B cell (primary cell): Measurements from ENCODE around the gene AZU1. TPM values are rescaled to one million over a fixed set of nuclear protein-coding genes. Genes with fewer than 3 reads are reported as not detected.

Source experiments
- ATAC-seq: fragments of 200-7000 bp; cut with Tn5 transposase; one replicate; pipeline ENCODE4 v1.10.0; 2021; ENCODE audit warnings: low read depth, mild to moderate bottlenecking, moderate number of reproducible peaks, moderate library complexity
- CTCF ChIA-PET: fragments of 350-600 bp; sonication (Branson Sonifier 250); formaldehyde crosslinking; loops from one replicate; lab custom pipeline; 2021; ENCODE audit warnings: antibody characterized with exemption, inconsistent platforms; lab: Charles Lee
- POLR2A ChIA-PET: fragments of 350-600 bp; sonication (Branson Sonifier 250); formaldehyde crosslinking; loops from one replicate; lab custom pipeline; 2021; ENCODE audit warnings: antibody characterized with exemption; lab: Charles Lee
- DNase-seq: peaks from one replicate; pipeline ENCODE4 v3.0.0; 2013
- H2AFZ ChIP-seq: 2 replicates; pipeline ENCODE4 v1.6.1; 2012; ENCODE audit warnings: mild to moderate bottlenecking, low read depth, low read length; ENCODE audit not compliant: insufficient read depth, poor library complexity, severe bottlenecking
- H3K27ac ChIP-seq, 2 donors: 1 replicate in 1 of 2; 2 replicates in 1 of 2; pipeline ENCODE4 v1.5.1; 2012 to 2013; ENCODE audit warnings: low read length in 2 of 2, mild to moderate bottlenecking in 2 of 2, moderate library complexity in 1 of 2
- H3K27me3 ChIP-seq, 4 experiments: fragments of 200-600 bp in 1 of 4; sonication (generic) in 1 of 4; replicated peaks in 1 of 4; 1 replicate in 2 of 4; 2 replicates in 2 of 4; pipeline versions ENCODE4 v1.6.1 to v1.7.0; 2013 to 2016; ENCODE audit warnings: low read length in 3 of 4, mild to moderate bottlenecking in 2 of 4, mixed read lengths in 1 of 4, moderate library complexity in 1 of 4; ENCODE audit not compliant: insufficient read depth in 4 of 4, control insufficient read depth in 3 of 4; ENCODE audit errors: control extremely low read depth in 1 of 4
- H3K36me3 ChIP-seq, 2 experiments: replicated peaks in 1 of 2; 1 replicate in 1 of 2; 2 replicates in 1 of 2; pipeline versions ENCODE4 v1.6.1 to v1.7.1; 2013; ENCODE audit warnings: low read length in 1 of 2; ENCODE audit not compliant: insufficient read depth in 2 of 2, control insufficient read depth in 1 of 2; ENCODE audit errors: control extremely low read depth in 1 of 2, extremely low read depth in 1 of 2
- H3K4me1 ChIP-seq, 2 donors: fragments of 200-600 bp in 1 of 2; sonication (generic) in 1 of 2; 1 replicate in 1 of 2; 2 replicates in 1 of 2; pipeline versions ENCODE4 v1.5.1 to v1.6.1; 2013 to 2017; ENCODE audit warnings: low read length in 2 of 2; ENCODE audit not compliant: control insufficient read depth in 2 of 2, insufficient read depth in 2 of 2
- H3K4me2 ChIP-seq: replicated peaks from 2 replicates; pipeline ENCODE3; 2012; ENCODE audit warnings: mild to moderate bottlenecking, low read depth, low read length; ENCODE audit not compliant: poor library complexity, severe bottlenecking
- H3K4me3 ChIP-seq, 5 experiments: fragments of 200-600 bp in 1 of 5; sonication (generic) in 1 of 5; 1 replicate in 3 of 5; 2 replicates in 2 of 5; pipeline versions ENCODE4 v1.5.1 to v1.7.0; 2011 to 2016; ENCODE audit warnings: low read length in 4 of 5, mild to moderate bottlenecking in 4 of 5, low read depth in 2 of 5, control low read depth in 1 of 5, moderate library complexity in 1 of 5; ENCODE audit not compliant: insufficient read depth in 1 of 5; ENCODE audit errors: control extremely low read depth in 1 of 5, extremely low read depth in 1 of 5
- H3K79me2 ChIP-seq: fragments of 200-600 bp; sonication (generic); one replicate; pipeline ENCODE4 v1.6.0; 2016; ENCODE audit warnings: low read length; ENCODE audit not compliant: control insufficient read depth, insufficient read depth
- H3K9ac ChIP-seq: fragments of 200-600 bp; sonication (generic); 2 replicates; pipeline ENCODE4 v1.6.1; 2017; ENCODE audit warnings: mild to moderate bottlenecking, low read length, moderate library complexity
- H3K9me3 ChIP-seq, 3 donors: one replicate each; pipeline versions ENCODE4 v1.6.1 to v1.7.1; 2013; ENCODE audit warnings: low read length in 2 of 3; ENCODE audit not compliant: control insufficient read depth in 2 of 3, insufficient read depth in 1 of 3; ENCODE audit errors: control extremely low read depth in 1 of 3
- H4K20me1 ChIP-seq: 2 replicates; pipeline ENCODE4 v1.6.0; 2012; ENCODE audit warnings: mild to moderate bottlenecking, low read length; ENCODE audit not compliant: insufficient read depth, control insufficient read depth, poor library complexity, severe bottlenecking
- H3K27ac Mint-ChIP-seq: one replicate; pipeline ENCODE4 v1.8.0; 2021; ENCODE audit warnings: mixed read lengths
- H3K27me3 Mint-ChIP-seq: one replicate; pipeline ENCODE4 v1.8.0; 2021; ENCODE audit warnings: mixed read lengths
- H3K4me1 Mint-ChIP-seq: one replicate; pipeline ENCODE4 v1.8.0; 2021; ENCODE audit warnings: mixed read lengths
- H3K4me3 Mint-ChIP-seq: one replicate; pipeline ENCODE4 v1.8.0; 2021; ENCODE audit warnings: mixed read lengths
- H3K9me3 Mint-ChIP-seq: one replicate; pipeline ENCODE4 v1.8.0; 2022; ENCODE audit warnings: mixed read lengths; ENCODE audit not compliant: insufficient read depth
- CTCF ChIP-seq: fragments of 200-600 bp; IDR thresholded peaks from one replicate; pipeline ENCODE4 v1.8.0; 2022; ENCODE audit warnings: antibody characterized with exemption, mild to moderate bottlenecking
- EZH2 ChIP-seq: IDR thresholded peaks from 2 replicates; pipeline ENCODE4 v1.6.1; 2012; ENCODE audit warnings: borderline replicate concordance, low read depth, mild to moderate bottlenecking, moderate library complexity, low read length; ENCODE audit not compliant: insufficient read depth, poor library complexity, severe bottlenecking
- WGBS: methylation state at CpG from one replicate; pipeline ENCODE4 v1.1.5; 2013; ENCODE audit warnings: missing lambda C conversion rate; ENCODE audit not compliant: insufficient coverage; 5-methylcytosine and 5-hydroxymethylcytosine counted together
- intact Hi-C: fragments of 100-400 bp; cut with micrococcal nuclease; formaldehyde crosslinking; loops from one replicate; pipeline ENCODE4 v1.10.0; 2022
- polyA plus RNA-seq: library from polyadenylated mRNA; depleted of rRNA; stranded (reverse); fragments of >200 nt; gene quantifications from 2 replicates; pipeline ENCODE4 v1.2.3, GENCODE V29; 2012
- total RNA-seq, 2 donors: library from RNA; stranded (reverse); fragments of 120-200 nt in 1 of 2; gene quantifications; 1 replicate in 1 of 2; 2 replicates in 1 of 2; pipeline versions ENCODE4 v1.2.3 to v1.2.4, GENCODE V29; 2013 to 2022

Gene AZU1
- total and polyA plus RNA-seq, 2 donors (not counting 1 experiment from before 2014, with no cell fraction given) = 0.13 to 0.44 TPM

- WGBS = 29% methylated on average over 43 of the region's 60 CpGs
- ATAC-seq (peak; percentile 20), DNase-seq (peak; percentile 65)
- Histone ChIP-seq H3K27ac (no peak overlapping the region), H3K9ac (no peak overlapping the region), H3K36me3 (no peaks in the 10 kb centered on the region), H3K4me2 (peak overlapping the region; percentile 77), H2AFZ (no peak overlapping the region), H3K4me3 (no peak overlapping the region), H3K79me2 (no peaks in the 10 kb centered on the region), H3K4me1 (peaks cover 29 to 51% of the 10 kb centered on the region in 2 donors), H3K9me3 (peaks cover 0 to 40% (median 0%) of the 10 kb centered on the region in 3 donors), H3K27me3 (peaks cover 0 to 38% (median 8%) of the 10 kb centered on the region in 4 experiments), H4K20me1 (no peaks in the 10 kb centered on the region)
- ChIA-PET POLR2A (interaction anchor here (1.1 to 3.1 kb wide), 3 partner anchors 31 to 58 kb away, joined by 5 to 23 read pairs (median 15); partner anchors contain the start of genes MED16 and RNU6-9), CTCF (interaction anchor here (1.0 to 3.0 kb wide), 5 partner anchors 17 to 122 kb away, joined by 3 to 67 read pairs (median 30); partner anchors contain the start of genes MED16, RNU6-9 and WDR18)
- intact Hi-C loops = loop anchor here (2.0 kb wide), 2 partner anchors 31 to 121 kb away; partner anchors contain the start of genes MED16 and RNU6-9
- Mint-ChIP-seq H3K4me3 (peak overlapping the region; percentile 16), H3K9me3 (no peaks in the 10 kb centered on the region), H3K27me3 (peaks cover 7% of the 10 kb centered on the region), H3K4me1 (peaks cover 19% of the 10 kb centered on the region), H3K27ac (no peak overlapping the region)
- TF ChIP-seq CTCF (no peak), EZH2 (no peak)
Measured at GRCh38 chr19:861756-862580, 34.3 kb downstream of the AZU1 start.
